HepG2 (cell line): ENCODE data around the gene CMTM8. TPM values are rescaled to one million over a fixed set of nuclear protein-coding genes. Genes with fewer than 3 reads are reported as not detected.

Experiments used
- ARHGAP35 ChIP-seq: sonication (generic); formaldehyde crosslinking; IDR thresholded peaks from 2 replicates; pipeline ENCODE4 v1.9.0; 2022; ENCODE audit warnings: mild to moderate bottlenecking, inconsistent platforms, moderate library complexity, missing genetic modification reagents, borderline replicate concordance
- BRF2 ChIP-seq: sonication (generic); formaldehyde crosslinking; IDR thresholded peaks from 2 replicates; pipeline ENCODE4 v1.8.1; 2022; ENCODE audit warnings: mild to moderate bottlenecking, missing genetic modification reagents
- CHD4 ChIP-seq: fragments of 200-600 bp; sonication (generic); IDR thresholded peaks from 2 replicates; pipeline ENCODE4 v1.7.0; 2017; ENCODE audit warnings: mild to moderate bottlenecking, low read length, borderline replicate concordance
- CREM ChIP-seq, 2 experiments: sonication (generic) in 1 of 2; formaldehyde crosslinking in 1 of 2; IDR thresholded peaks; 2 replicates each; pipeline versions ENCODE4 v1.4.0 to v1.6.1; 2016 to 2020; ENCODE audit warnings: antibody characterized with exemption in 1 of 2, mild to moderate bottlenecking in 1 of 2, missing genetic modification reagents in 1 of 2
- CTCF ChIP-seq: sonication (generic); formaldehyde crosslinking; IDR thresholded peaks from 2 replicates; pipeline ENCODE4 v1.5.0; 2020; ENCODE audit warnings: mild to moderate bottlenecking, missing genetic modification reagents, moderate library complexity
- EEA1 ChIP-seq: sonication (generic); formaldehyde crosslinking; IDR thresholded peaks from 2 replicates; pipeline ENCODE4 v1.5.1; 2020; ENCODE audit warnings: mild to moderate bottlenecking, missing genetic modification reagents, borderline replicate concordance
- FOXA1 ChIP-seq, 2 experiments: fragments of 450-650 bp in 1 of 2; sonication (generic) in 1 of 2; formaldehyde crosslinking in 1 of 2; IDR thresholded peaks; 2 replicates each; pipeline versions ENCODE4 v1.4.0 to v1.6.1; 2016 to 2020; ENCODE audit warnings: missing genetic modification reagents in 1 of 2
- FOXK1 ChIP-seq: sonication (generic); formaldehyde crosslinking; IDR thresholded peaks from 2 replicates; pipeline ENCODE4 v1.4.0; 2020; ENCODE audit warnings: low read depth, missing genetic modification reagents, borderline replicate concordance
- FOXP4 ChIP-seq: sonication (generic); formaldehyde crosslinking; IDR thresholded peaks from 2 replicates; pipeline ENCODE4 v1.4.0; 2020; ENCODE audit warnings: missing genetic modification reagents
- MTF1 ChIP-seq: sonication (generic); formaldehyde crosslinking; IDR thresholded peaks from 2 replicates; pipeline ENCODE4 v1.5.0; 2020; ENCODE audit warnings: missing genetic modification reagents
- SPEN ChIP-seq: sonication (generic); formaldehyde crosslinking; IDR thresholded peaks from 2 replicates; pipeline ENCODE4 v1.5.1; 2020; ENCODE audit warnings: low read depth, mild to moderate bottlenecking, missing genetic modification reagents
- TBX3 ChIP-seq: fragments of 450-650 bp; IDR thresholded peaks from 2 replicates; pipeline ENCODE4 v1.6.1; 2017; ENCODE audit warnings: antibody characterized with exemption, mild to moderate bottlenecking, inconsistent platforms, borderline replicate concordance
- TFDP2 ChIP-seq: sonication (generic); formaldehyde crosslinking; IDR thresholded peaks from 2 replicates; pipeline ENCODE4 v1.4.0; 2020; ENCODE audit warnings: missing genetic modification reagents
- ZBTB21 ChIP-seq: sonication (generic); formaldehyde crosslinking; IDR thresholded peaks from 2 replicates; pipeline ENCODE4 v1.4.0; 2020; ENCODE audit warnings: missing genetic modification reagents
- ZNF136 ChIP-seq: sonication (generic); formaldehyde crosslinking; IDR thresholded peaks from 2 replicates; pipeline ENCODE4 v1.8.1; 2022; ENCODE audit warnings: low read depth, mild to moderate bottlenecking, moderate library complexity, missing genetic modification reagents
- ZNF512B ChIP-seq: sonication (generic); formaldehyde crosslinking; IDR thresholded peaks from 2 replicates; pipeline ENCODE4 v1.5.1; 2020; ENCODE audit warnings: missing genetic modification reagents, mild to moderate bottlenecking, borderline replicate concordance
- ZNF563 ChIP-seq: sonication (generic); formaldehyde crosslinking; IDR thresholded peaks from 2 replicates; pipeline ENCODE4 v1.8.0; 2022; ENCODE audit warnings: mild to moderate bottlenecking, moderate library complexity, missing genetic modification reagents
- ZNF747 ChIP-seq: sonication (generic); formaldehyde crosslinking; IDR thresholded peaks from 2 replicates; pipeline ENCODE4 v1.8.1; 2023; ENCODE audit warnings: missing genetic modification reagents, mild to moderate bottlenecking, borderline replicate concordance
- ZNF781 ChIP-seq: sonication (generic); formaldehyde crosslinking; IDR thresholded peaks from 2 replicates; pipeline ENCODE4 v1.5.1; 2020; ENCODE audit warnings: borderline replicate concordance, mild to moderate bottlenecking, missing genetic modification reagents; ENCODE audit errors: not compliant biosample characterization
- polyA plus RNA-seq, 8 experiments: library from polyadenylated mRNA; depleted of rRNA in 3 of 8; stranded (reverse) in 7 of 8; unstranded in 1 of 8; fragments of >200 nt; fragmentation: Illumina TruSeq in 4 of 8; extraction: Trizol in 4 of 8; gene quantifications; 2 replicates each; pipeline versions ENCODE4 v1.2.1 to v1.2.3, GENCODE V29; 2011 to 2016; ENCODE audit warnings: low read depth in 4 of 8, missing spikeins in 1 of 8, mixed read lengths in 1 of 8; ENCODE audit not compliant: insufficient read depth in 1 of 8
- total RNA-seq, 5 experiments: library from RNA; depleted of rRNA; stranded (reverse); fragments of >200 nt; fragmentation: Illumina TruSeq; extraction: Trizol; gene quantifications; 2 replicates each; pipeline ENCODE4 v1.2.3, GENCODE V29; 2016; ENCODE audit warnings: low read depth in 1 of 5

CMTM8 gene
- total and polyA plus RNA-seq, 2 of the 13 experiments (the other 11 are each of a cell fraction or from before 2014, with no cell fraction given) = 8.9 to 15.8 TPM

- TF ChIP-seq FOXA1 (IDR thresholded peaks at IDR 0.05) (no peak), FOXA1 (CRISPR knock-in tag; IDR thresholded peaks at IDR 0.05) (0 out of 2 replicates have a peak, but pooled peaks have one; percentile 5), ZNF747 (CRISPR knock-in tag) (no peak), CTCF (CRISPR knock-in tag) (no peak), ARHGAP35 (CRISPR knock-in tag) (peak; percentile 69; the same call in 1 of the 2 replicates), FOXP4 (CRISPR knock-in tag) (peak; percentile 46; the same call in 1 of the 2 replicates), ZNF136 (CRISPR knock-in tag) (peak; percentile 71; the same call in 1 of the 2 replicates), CREM (IDR thresholded peaks at IDR 0.05) (no peak), CREM (CRISPR knock-in tag; IDR thresholded peaks at IDR 0.05) (no peak), MTF1 (no peak), TFDP2 (CRISPR knock-in tag) (peak; percentile 58), TBX3 (no peak), ZNF781 (CRISPR knock-in tag) (no peak), ZBTB21 (no peak), ZNF563 (CRISPR knock-in tag) (0 out of 2 replicates have a peak, but pooled peaks have one; percentile 62), CHD4 (no peak), EEA1 (CRISPR knock-in tag) (0 out of 2 replicates have a peak, but pooled peaks have one; percentile 37), FOXK1 (CRISPR knock-in tag) (peak; percentile 34; the same call in 1 of the 2 replicates), SPEN (CRISPR knock-in tag) (peak; percentile 72; the same call in 1 of the 2 replicates), BRF2 (CRISPR knock-in tag) (no peak), ZNF512B (CRISPR knock-in tag) (no peak)
Measured at GRCh38 chr3:32401556-32402081, 163.1 kb downstream of the CMTM8 start (continued).
